HK-2 (cell line): Measurements from ENCODE around the gene MBP.
"Not testable (repeated sequence)": the region's sequence is repeated elsewhere in the genome, so short reads cannot be mapped to it uniquely, and the experiment has no call there.

ENCODE experiments used
- DNase-seq: peaks from one replicate; pipeline ENCODE4 v3.0.0-alpha.2; 2018; ENCODE audit not compliant: unreplicated experiment

MBP gene

GRCh38 chr18:76948345-76948744 lies 184.2 kb downstream of the MBP start:
- DNase-seq = no peak

GRCh38 chr18:76944346-76944745 lies 188.2 kb downstream of the MBP start:
- DNase-seq = not testable (repeated sequence)

- DNase-seq = no peak
Measured at GRCh38 chr18:76943542-76944339, 188.8 kb downstream of the MBP start.

- no peak for DNase-seq
Measured at GRCh38 chr18:76941284-76941683, 191.3 kb downstream of the MBP start.

GRCh38 chr18:76938619-76939018 lies 194.0 kb downstream of the MBP start:
- no peak for DNase-seq

- no peak for DNase-seq
Measured at GRCh38 chr18:76937597-76937996, 195.0 kb downstream of the MBP start.

- no peak for DNase-seq
Measured at GRCh38 chr18:76936877-76937276, 195.7 kb downstream of the MBP start.

GRCh38 chr18:76935722-76936337 lies 196.8 kb downstream of the MBP start:
- no peak for DNase-seq

- DNase-seq = no peak
Measured at GRCh38 chr18:76932026-76932819, 200.4 kb downstream of the MBP start.

- DNase-seq = no peak
Measured at GRCh38 chr18:76931171-76931570, 201.4 kb downstream of the MBP start.
